Loucy (cell line): ENCODE results near the gene FIGN.

Experiments
- H2AFZ ChIP-seq: fragments of 200-600 bp; sonication (generic); 2 replicates; pipeline ENCODE4 v1.6.0; 2016; ENCODE audit warnings: antibody characterized with exemption, mild to moderate bottlenecking, low read length, moderate library complexity
- H3F3A ChIP-seq: fragments of 200-600 bp; 2 replicates; pipeline ENCODE4 v1.6.0; 2016; ENCODE audit warnings: antibody characterized with exemption, low read depth, mild to moderate bottlenecking
- H3K27me3 ChIP-seq: fragments of 200-600 bp; sonication (generic); 2 replicates; pipeline ENCODE4 v1.6.1; 2014; ENCODE audit warnings: low read length, mild to moderate bottlenecking; ENCODE audit not compliant: insufficient read depth, poor library complexity, severe bottlenecking
- H3K36me3 ChIP-seq: fragments of 200-600 bp; sonication (generic); 2 replicates; pipeline ENCODE4 v1.6.1; 2016; ENCODE audit warnings: low read length; ENCODE audit not compliant: insufficient read depth
- H3K4me1 ChIP-seq: fragments of 200-600 bp; sonication (generic); 2 replicates; pipeline ENCODE4 v1.5.1; 2014; ENCODE audit warnings: low read length, mild to moderate bottlenecking; ENCODE audit not compliant: insufficient read depth, poor library complexity, severe bottlenecking
- H3K4me2 ChIP-seq: fragments of 200-600 bp; sonication (generic); 2 replicates; pipeline ENCODE4 v1.6.0; 2014; ENCODE audit warnings: antibody characterized with exemption, low read length, low read depth, mild to moderate bottlenecking; ENCODE audit not compliant: poor library complexity, severe bottlenecking
- H3K4me3 ChIP-seq: fragments of 200-600 bp; sonication (generic); 2 replicates; pipeline ENCODE4 v1.5.1; 2014; ENCODE audit warnings: low read length, mild to moderate bottlenecking, mixed read lengths; ENCODE audit not compliant: poor library complexity, severe bottlenecking
- H3K79me2 ChIP-seq: fragments of 200-600 bp; sonication (generic); 2 replicates; pipeline ENCODE4 v1.6.1; 2014; ENCODE audit warnings: low read length; ENCODE audit not compliant: insufficient read depth
- H3K9ac ChIP-seq: fragments of 200-600 bp; sonication (generic); 2 replicates; pipeline ENCODE4 v1.6.0; 2014; ENCODE audit warnings: mild to moderate bottlenecking, low read depth, low read length, moderate library complexity; ENCODE audit not compliant: poor library complexity, severe bottlenecking
- H3K9me2 ChIP-seq: fragments of 200-600 bp; sonication (generic); replicated peaks from 2 replicates; pipeline ENCODE4 v1.6.1; 2016; ENCODE audit warnings: low read depth, low read length, mixed read lengths
- H3K9me3 ChIP-seq: fragments of 200-600 bp; sonication (generic); 2 replicates; pipeline ENCODE4 v1.6.1; 2014; ENCODE audit warnings: mild to moderate bottlenecking, antibody characterized with exemption, low read length, low read depth; ENCODE audit not compliant: insufficient read depth
- H4K20me1 ChIP-seq: fragments of 200-600 bp; sonication (generic); 2 replicates; pipeline ENCODE4 v1.6.0; 2014; ENCODE audit warnings: antibody characterized with exemption, low read length, mild to moderate bottlenecking; ENCODE audit not compliant: insufficient read depth, poor library complexity, severe bottlenecking
- EZH2phosphoT487 ChIP-seq: fragments of 200-600 bp; IDR thresholded peaks from 2 replicates; pipeline ENCODE4 v1.6.1; 2018; ENCODE audit warnings: antibody characterized with exemption, mild to moderate bottlenecking, moderate library complexity, borderline replicate concordance
- TF ChIP-seq, protein P1 (sequence below): fragments of 200-600 bp; sonication (generic); conservative IDR thresholded peaks from 2 replicates; pipeline ENCODE4 v1.5.1; 2014; ENCODE audit warnings: mild to moderate bottlenecking, antibody characterized with exemption, low read length

FIGN gene

DNA sequence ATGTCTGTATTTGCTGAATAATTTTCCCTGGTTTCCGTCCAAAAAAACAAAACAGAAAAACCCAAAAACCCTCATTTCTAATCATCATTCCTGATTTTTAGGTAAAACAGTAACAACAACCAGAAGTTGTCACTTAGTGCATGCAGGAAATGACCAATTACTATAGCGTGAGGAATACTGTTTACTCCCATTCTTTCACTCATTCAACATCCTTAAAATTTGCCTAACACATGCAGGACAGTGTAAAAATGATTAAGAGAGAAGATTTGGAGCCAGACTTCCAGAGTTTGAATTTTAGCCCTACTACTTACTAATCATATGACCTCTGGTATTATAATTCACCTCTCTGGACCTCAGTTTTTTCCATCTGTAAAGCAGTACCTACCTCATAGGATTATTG lies 83.1 kb downstream of the FIGN start:
- no peak for TF ChIP-seq EZH2phosphoT487
- TF ChIP-seq, protein P1, sequence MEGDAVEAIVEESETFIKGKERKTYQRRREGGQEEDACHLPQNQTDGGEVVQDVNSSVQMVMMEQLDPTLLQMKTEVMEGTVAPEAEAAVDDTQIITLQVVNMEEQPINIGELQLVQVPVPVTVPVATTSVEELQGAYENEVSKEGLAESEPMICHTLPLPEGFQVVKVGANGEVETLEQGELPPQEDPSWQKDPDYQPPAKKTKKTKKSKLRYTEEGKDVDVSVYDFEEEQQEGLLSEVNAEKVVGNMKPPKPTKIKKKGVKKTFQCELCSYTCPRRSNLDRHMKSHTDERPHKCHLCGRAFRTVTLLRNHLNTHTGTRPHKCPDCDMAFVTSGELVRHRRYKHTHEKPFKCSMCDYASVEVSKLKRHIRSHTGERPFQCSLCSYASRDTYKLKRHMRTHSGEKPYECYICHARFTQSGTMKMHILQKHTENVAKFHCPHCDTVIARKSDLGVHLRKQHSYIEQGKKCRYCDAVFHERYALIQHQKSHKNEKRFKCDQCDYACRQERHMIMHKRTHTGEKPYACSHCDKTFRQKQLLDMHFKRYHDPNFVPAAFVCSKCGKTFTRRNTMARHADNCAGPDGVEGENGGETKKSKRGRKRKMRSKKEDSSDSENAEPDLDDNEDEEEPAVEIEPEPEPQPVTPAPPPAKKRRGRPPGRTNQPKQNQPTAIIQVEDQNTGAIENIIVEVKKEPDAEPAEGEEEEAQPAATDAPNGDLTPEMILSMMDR = no peak
- Histone ChIP-seq H3K4me2 (no peak overlapping the region), H4K20me1 (no peaks in the 10 kb centered on the region), H2AFZ (no peak overlapping the region), H3K27me3 (no peaks in the 10 kb centered on the region), H3K9me2 (0 out of 2 replicates have a peak, but pooled peaks cover 5% of the 10 kb centered on the region), H3F3A (no peaks in the 10 kb centered on the region), H3K4me3 (no peak overlapping the region), H3K9ac (no peak overlapping the region), H3K9me3 (no peaks in the 10 kb centered on the region), H3K4me1 (no peaks in the 10 kb centered on the region), H3K79me2 (no peaks in the 10 kb centered on the region), H3K36me3 (no peaks in the 10 kb centered on the region)

DNA sequence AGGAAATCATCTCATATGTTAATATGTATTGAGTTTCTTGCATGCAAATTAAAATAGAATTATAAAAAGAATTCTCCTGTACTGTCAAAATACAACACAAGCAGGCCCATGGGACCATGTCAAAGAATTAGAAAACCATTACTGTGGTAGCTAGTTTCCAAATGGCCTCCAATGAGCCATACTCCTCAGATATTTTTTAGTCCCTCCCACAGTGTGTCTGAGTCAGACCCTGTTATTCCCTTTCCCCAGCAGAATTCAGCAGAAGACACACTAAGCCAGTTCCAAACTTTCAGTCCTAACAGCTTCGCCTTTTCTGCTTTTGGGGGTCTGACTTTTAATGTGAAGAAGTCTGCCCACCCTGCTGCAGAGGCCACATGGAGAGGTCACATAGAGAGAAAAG lies 86.7 kb downstream of the FIGN start:
- Histone ChIP-seq H4K20me1 (no peaks in the 10 kb centered on the region), H3K9me2 (no peaks in the 10 kb centered on the region), H3K27me3 (no peaks in the 10 kb centered on the region), H3K79me2 (no peaks in the 10 kb centered on the region), H3K9me3 (no peaks in the 10 kb centered on the region), H3K4me2 (no peak overlapping the region), H2AFZ (no peak overlapping the region), H3K36me3 (no peaks in the 10 kb centered on the region), H3K4me1 (no peaks in the 10 kb centered on the region), H3F3A (no peaks in the 10 kb centered on the region), H3K9ac (no peak overlapping the region), H3K4me3 (no peak overlapping the region)
- TF ChIP-seq EZH2phosphoT487 = no peak
- TF ChIP-seq, protein P1 = no peak

DNA sequence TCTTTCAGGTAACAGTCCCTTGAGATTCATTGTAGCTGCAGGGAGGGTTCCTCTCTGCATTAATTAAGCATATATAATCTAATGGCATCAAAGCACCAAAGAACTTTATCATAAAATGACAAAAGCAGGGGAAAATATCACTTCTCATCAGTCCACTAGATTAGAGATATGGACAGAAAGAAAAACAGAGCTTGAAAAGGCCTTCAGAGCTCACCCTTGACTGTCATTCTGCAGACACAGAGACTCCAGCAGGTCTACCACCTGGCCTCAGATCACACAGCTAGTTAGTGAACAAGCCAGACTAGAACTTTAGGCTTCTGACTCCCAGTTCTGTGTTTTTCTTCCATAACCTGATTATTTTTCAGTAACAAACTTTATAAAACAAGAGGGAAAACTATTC lies 88.5 kb downstream of the FIGN start:
- Histone ChIP-seq H2AFZ (no peak overlapping the region), H3K4me1 (no peaks in the 10 kb centered on the region), H4K20me1 (no peaks in the 10 kb centered on the region), H3K79me2 (no peaks in the 10 kb centered on the region), H3K9me2 (no peaks in the 10 kb centered on the region), H3K36me3 (no peaks in the 10 kb centered on the region), H3K9ac (no peak overlapping the region), H3K4me2 (no peak overlapping the region), H3K4me3 (no peak overlapping the region), H3F3A (no peaks in the 10 kb centered on the region), H3K27me3 (no peaks in the 10 kb centered on the region), H3K9me3 (no peaks in the 10 kb centered on the region)
- no peak for TF ChIP-seq EZH2phosphoT487
- TF ChIP-seq, protein P1 = no peak
